Stomach (tissue), 4 donors: ENCODE data around the gene JMY.

ENCODE experiments used
- EP300 ChIP-seq: sonication (generic); formaldehyde crosslinking; IDR thresholded peaks from one replicate; pipeline ENCODE4 v1.6.1; 2017; ENCODE audit warnings: antibody characterized with exemption
- POLR2A ChIP-seq, 4 donors: fragments of 450-650 bp; IDR thresholded peaks; one replicate each; pipeline ENCODE4 v1.6.1; 2016; ENCODE audit warnings: antibody characterized with exemption in 4 of 4, control low read depth in 2 of 4, mild to moderate bottlenecking in 1 of 4, moderate library complexity in 1 of 4

- TF ChIP-seq EP300 (no peak), POLR2A (IDR thresholded peaks at IDR 0.05) (no peak)
These were observed 535 bp downstream of the JMY start for GRCh38 chr5:79236362-79236969.
